GM21723 (cell line): Measurements from ENCODE around the gene TRMU.
"Not testable (repeated sequence)": the region's sequence is repeated elsewhere in the genome, so short reads cannot be mapped to it uniquely, and the experiment has no call there.

ENCODE experiments used
- ATAC-seq: cut with Tn5 transposase; IDR thresholded peaks from one replicate; pipeline ENCODE4 v1.9.1; 2021; ENCODE audit warnings: mild to moderate bottlenecking, moderate library complexity; ENCODE audit not compliant: unreplicated experiment

Gene TRMU

GRCh38 chr22:46381731-46382130 lies 46.2 kb downstream of the TRMU start:
- ATAC-seq, result no peak

- no peak for ATAC-seq
These were observed 47.0 kb downstream of the TRMU start for GRCh38 chr22:46382524-46382923.

GRCh38 chr22:46386312-46386711 lies 50.8 kb downstream of the TRMU start:
- no peak for ATAC-seq

GRCh38 chr22:46387748-46388147 lies 52.2 kb downstream of the TRMU start:
- no peak for ATAC-seq

- no peak for ATAC-seq
These were observed 53.1 kb downstream of the TRMU start for GRCh38 chr22:46388647-46389046.

- no peak for ATAC-seq
These were observed 53.6 kb downstream of the TRMU start for GRCh38 chr22:46389081-46389480.

GRCh38 chr22:46390105-46390651 lies 54.7 kb downstream of the TRMU start:
- ATAC-seq, result no peak

- ATAC-seq, result no peak
These were observed 55.3 kb downstream of the TRMU start for GRCh38 chr22:46390652-46391301.

- ATAC-seq, result no peak
These were observed 56.1 kb downstream of the TRMU start for GRCh38 chr22:46391486-46392136.

- no peak for ATAC-seq
These were observed 56.8 kb downstream of the TRMU start for GRCh38 chr22:46392137-46392844.

GRCh38 chr22:46393873-46394272 lies 58.4 kb downstream of the TRMU start:
- ATAC-seq, result no peak

- no peak for ATAC-seq
These were observed 59.1 kb downstream of the TRMU start for GRCh38 chr22:46394622-46395021.

GRCh38 chr22:46395145-46395544 lies 59.6 kb downstream of the TRMU start:
- ATAC-seq, result no peak

- ATAC-seq, result not testable (repeated sequence)
These were observed 61.5 kb downstream of the TRMU start for GRCh38 chr22:46397049-46397448.

- ATAC-seq, result no peak
These were observed 62.0 kb downstream of the TRMU start for GRCh38 chr22:46397514-46397913.

- no peak for ATAC-seq
These were observed 62.4 kb downstream of the TRMU start for GRCh38 chr22:46397951-46398350.

GRCh38 chr22:46399251-46400024 lies 63.9 kb downstream of the TRMU start:
- ATAC-seq, result no peak

GRCh38 chr22:46401370-46401769 lies 65.9 kb downstream of the TRMU start:
- no peak for ATAC-seq

- ATAC-seq, result no peak
These were observed 67.0 kb downstream of the TRMU start for GRCh38 chr22:46402505-46402904.

- ATAC-seq, result not testable (repeated sequence)
These were observed 68.4 kb downstream of the TRMU start for GRCh38 chr22:46403880-46404279.

GRCh38 chr22:46405901-46406300 lies 70.4 kb downstream of the TRMU start:
- no peak for ATAC-seq
